Transverse colon (tissue), 4 donors: Measurements from ENCODE around the gene SPAST.
"Not testable (repeated sequence)": the region's sequence is repeated elsewhere in the genome, so short reads cannot be mapped to it uniquely, and the experiment has no call there.

Source experiments
- CTCF ChIP-seq, 5 experiments: fragments of 200-600 bp in 3 of 5; fragments of 450-650 bp in 2 of 5; sonication (generic) in 3 of 5; IDR thresholded peaks; 1 replicate in 2 of 5; 2 replicates in 3 of 5; pipeline ENCODE4 v1.5.1; 2016 to 2017; ENCODE audit warnings: antibody characterized with exemption in 5 of 5, inconsistent platforms in 3 of 5, mild to moderate bottlenecking in 2 of 5, moderate library complexity in 1 of 5
- POLR2AphosphoS5 ChIP-seq, 3 donors: sonication (generic); formaldehyde crosslinking; IDR thresholded peaks; one replicate each; pipeline ENCODE4 v1.6.1; 2016; ENCODE audit warnings: antibody characterized with exemption in 3 of 3

- not testable (repeated sequence) for TF ChIP-seq CTCF, POLR2AphosphoS5 (IDR thresholded peaks at IDR 0.05)
Measured at GRCh38 chr2:32054583-32054982, 8.8 kb upstream of the SPAST start.
